Hypothalamus (tissue), 51 donors: ENCODE data around the gene BCCIP.

Experiments used
- DNase-seq, 51 donors: peaks; one replicate each; lab custom pipeline; 2025; lab: John Stamatoyannopoulos, UW

The BCCIP gene

GRCh38 chr10:125882596-125882995 is 59.2 kb downstream of the BCCIP start:
- DNase-seq: no peak

- DNase-seq: no peak
These were observed 59.9 kb downstream of the BCCIP start for GRCh38 chr10:125883211-125883610.
